ENCODE measurements around the gene BNIP3.
"Not testable (repeated sequence)": the region's sequence is repeated elsewhere in the genome, so short reads cannot be mapped to it uniquely, and the experiment has no call there.

The BNIP3 gene

DNA sequence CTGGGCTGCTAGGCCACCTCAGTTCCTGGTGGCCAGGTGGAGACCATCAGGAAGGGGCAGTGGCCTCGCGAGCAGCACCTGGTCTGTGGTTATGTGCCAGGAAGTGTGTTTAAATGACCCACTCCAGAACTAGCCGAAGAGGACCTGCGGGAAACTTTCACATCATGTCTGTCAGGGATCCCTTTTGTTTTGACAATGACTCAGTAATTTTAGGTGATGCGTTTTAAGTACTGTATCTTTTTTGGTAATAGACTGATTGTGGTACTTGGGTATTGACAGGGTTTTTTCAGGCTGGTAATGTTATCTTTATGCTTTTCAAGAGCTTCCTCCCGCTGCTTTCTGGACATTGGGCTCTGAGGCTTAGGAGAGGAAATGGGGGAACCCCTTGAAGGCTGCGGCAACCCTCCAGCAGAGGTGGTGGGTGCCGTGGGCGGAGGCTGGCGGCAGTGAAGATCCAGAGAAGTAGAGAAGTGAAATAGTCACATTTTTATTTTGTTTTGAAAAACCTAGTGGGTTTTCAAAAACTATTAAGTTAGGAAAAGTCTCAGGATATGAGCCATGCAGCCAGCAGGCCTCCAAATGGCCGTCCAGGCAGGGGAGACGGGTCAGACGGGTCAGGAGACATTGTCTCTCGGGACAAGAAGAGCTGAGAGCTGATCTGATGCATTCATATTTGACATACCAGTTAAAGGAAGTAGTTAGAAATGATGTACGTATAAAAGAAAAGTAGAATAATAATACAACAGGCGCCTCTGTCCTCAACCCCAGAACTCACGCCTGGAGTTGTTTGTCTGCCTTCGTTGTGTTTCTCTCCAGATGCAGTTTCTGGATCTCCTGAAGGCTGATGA lies 53.3 kb downstream of the BNIP3 start:
- peak; percentile 33 for DNase-seq

DNA sequence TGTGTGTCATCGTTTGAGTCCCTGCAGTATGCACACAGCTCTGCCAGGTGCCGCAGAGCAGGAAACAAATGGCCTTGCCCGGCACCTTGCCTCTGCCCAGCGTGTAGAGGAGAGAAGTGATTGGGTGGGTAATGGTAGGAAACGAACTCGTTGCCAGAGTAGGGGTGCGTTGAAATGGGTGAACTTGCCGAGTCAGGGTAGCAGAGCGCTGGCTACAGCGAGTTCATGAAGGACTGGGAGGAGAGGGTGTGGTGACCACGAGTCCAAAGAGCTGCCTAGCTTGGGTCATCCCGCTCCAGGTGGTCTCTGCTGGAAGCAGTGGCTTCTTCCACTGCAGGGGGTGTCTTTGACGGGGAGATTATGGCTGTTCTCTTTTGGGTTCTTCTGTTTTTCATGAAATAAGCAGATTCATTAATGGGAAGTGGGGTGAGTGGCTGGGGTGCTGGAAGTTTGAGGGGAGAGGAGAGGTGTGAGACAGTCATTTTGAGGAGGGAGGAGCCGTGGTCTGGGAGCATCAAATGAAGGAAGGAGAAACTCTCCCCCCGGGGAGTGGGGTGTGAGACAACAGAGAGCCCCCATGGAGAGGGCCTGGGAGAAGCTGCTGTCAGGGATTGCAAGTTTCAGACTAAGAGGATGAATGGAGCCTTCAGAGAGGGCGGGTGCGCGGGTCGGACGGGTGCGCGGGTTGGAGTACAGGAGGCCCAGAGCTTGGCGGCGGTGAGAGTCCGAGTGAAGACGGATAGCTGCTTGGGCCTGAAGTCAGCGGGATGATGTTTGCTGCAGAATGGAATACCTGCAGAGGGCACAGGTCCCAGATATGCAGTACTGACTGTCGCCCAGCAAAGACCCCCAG lies 54.8 kb downstream of the BNIP3 start:
- DNase-seq, result no peak

DNA sequence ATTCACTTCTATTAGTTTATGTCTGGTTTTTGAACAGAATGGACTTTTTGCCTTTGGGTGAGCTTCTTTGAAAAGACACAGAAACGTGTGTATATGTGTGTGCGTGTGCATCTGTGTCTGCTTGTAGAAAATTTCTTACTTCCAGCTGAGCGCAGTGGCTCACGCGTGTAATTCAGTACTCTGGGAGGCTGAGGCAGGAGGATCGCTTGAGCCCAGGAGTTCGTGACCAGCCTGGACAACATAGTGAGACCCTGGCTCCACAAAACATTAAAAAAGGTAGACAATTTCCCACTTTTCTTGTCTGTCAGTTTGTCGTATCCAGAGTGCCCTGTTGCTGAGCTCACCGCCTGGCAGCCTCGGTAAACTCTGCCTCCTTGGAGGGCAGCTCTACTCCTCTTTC lies 55.5 kb downstream of the BNIP3 start:
- no peak for DNase-seq

DNA sequence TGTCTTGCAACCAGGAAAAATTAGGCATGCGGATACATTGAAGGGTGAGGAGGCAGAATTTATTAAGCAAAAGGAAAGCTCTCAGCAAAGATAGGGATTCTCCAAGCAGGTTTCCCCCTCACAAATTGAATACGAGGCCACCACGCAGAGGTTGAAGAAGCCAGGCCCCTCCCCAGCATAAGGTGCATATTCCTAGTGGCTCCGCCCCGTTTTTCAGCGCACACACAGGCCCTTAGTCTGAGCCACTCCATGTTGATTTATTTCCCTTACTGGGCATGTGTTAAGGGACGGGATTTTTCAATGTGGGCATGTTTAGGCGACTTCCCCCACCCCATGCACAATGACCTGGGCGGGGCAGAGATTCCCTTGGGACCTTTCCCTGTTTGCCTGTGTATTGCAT lies 56.0 kb downstream of the BNIP3 start:
- DNase-seq, result no peak

DNA sequence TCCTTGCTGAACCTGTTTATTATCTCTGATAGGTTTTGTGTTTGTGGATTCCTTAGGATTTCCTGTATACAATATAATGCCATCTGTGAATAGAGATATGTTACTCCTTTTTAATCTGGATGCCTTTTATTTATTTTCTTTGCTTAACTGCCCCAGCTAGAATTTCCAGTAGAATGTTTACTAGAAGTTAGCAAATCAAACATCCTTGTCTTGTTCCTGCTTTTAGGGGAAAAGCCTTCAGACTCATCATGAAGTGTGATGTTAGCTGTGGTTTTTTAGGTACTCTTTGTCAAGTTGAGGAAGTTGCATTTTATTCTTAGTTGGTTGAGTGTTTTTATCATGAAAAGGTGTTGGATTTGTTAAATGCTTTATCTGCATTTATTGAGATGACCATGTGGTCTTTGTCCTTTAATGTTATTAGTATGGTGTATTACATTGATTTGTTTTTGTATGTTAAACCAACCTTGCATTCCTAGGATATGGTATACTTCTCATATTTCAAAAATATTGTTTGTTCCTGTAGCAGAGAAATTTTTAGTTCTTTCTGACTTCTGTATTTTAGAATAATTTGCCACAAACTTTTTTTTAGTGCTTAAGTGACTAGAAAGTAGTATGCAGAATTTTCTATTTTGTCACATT lies 56.6 kb downstream of the BNIP3 start:
- DNase-seq, result no peak

DNA sequence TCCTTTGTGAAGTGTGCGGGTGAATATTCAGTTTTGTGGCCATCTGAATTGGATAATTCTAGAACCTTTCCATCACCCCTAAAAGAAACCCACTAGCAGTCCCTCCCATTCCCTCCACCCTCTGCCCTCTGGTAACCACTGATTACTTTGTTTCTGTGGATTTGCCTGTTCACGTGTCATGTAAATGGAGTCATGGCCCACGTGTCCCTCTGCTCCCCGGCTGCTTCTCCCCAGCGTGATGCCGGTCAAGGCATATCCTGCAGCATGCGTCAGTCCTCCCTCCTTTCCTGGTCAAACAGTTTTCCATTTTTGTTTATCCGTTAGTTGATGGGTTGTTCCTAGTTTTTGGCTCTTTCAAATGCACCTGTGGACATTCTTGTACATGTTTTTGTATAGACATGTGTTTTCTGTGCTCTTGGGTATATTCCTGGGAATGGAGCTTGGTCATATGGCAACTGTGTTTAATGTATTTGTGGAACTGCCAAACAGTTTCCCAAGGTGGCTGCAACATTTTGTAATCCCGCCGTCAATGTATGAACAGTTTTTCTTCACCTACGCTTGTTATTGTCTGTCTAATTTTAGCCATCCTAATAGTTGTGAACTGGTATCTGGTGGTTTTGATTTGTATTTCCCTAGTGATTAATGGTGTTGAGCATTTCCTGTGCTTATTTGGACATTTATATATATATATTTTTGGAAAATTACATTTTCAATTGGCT lies 58.5 kb downstream of the BNIP3 start:
- DNase-seq, result no peak

DNA sequence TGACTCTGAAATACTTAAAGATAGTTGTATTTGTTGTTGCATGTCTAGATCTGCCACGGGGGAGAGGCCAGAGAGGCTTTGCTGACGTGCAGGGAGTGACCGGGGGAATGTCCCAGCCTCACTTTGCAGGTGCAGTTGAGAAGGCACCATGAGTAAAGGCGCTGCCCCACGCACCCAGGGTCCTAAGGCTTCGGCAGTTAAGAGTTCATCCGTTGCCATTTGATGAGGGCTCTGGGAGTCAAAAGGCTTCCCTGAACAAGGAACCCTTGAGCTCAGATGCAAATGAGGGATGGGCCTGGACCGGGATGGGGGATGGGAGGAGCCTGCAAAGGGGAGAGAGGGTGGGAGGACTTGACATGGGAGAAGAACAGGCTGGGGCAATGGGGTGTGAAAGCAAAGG lies 60.5 kb downstream of the BNIP3 start:
- DNase-seq, result no peak

DNA sequence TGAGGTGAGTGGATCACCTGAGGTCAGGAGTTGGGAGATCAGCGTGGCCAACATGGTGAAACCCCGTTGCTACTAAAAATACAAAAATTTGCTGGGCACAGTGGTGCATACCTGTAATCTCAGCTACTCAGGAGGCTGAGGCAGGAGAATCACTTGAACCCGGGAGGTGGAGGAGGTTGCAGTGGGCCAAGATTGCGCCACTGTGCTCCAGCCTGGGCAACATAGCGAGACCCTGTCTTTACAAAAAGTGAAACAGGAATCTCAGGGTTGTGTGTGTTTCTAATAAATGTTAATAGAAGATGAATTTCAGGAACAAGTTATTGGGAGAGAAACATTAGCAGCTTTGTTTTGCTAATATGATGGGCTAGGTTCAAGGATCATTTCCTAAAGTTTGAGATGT lies 61.0 kb downstream of the BNIP3 start:
- no peak for DNase-seq

DNA sequence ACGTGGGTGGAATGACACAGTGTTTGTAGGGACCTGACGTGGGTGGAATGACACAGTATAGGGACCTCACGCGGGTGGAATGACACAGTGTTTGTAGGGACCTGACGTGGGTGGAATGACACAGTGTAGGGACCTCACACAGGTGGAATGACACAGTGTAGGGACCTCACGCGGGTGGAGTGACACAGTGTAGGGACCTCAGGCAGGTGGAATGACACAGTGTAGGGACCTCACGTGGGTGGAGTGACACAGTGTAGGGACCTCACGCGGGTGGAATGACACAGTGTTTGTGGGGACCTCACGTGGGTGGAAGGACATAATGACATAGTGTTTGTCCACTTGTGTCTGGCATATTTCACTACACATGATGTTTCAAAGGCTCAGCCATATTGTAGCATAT lies 61.6 kb downstream of the BNIP3 start:
- no peak for DNase-seq

DNA sequence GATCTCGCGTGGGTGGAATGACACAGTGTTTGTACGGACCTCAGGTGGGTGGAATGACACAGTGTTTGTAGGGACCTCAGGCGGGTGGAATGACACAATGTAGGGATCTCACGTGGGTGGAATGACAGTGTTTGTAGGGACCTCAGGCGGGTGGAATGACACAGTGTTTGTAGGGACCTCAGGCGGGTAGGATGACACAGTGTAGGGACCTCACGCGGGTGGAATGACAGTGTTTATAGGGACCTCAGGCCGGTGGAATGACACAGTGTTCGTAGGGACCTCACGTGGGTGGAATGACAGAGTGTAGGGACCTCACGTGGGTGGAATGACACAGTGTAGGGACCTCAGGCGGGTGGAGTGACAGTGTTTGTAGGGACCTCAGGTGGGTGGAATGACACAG lies 62.3 kb downstream of the BNIP3 start:
- not testable (repeated sequence) for DNase-seq

Data from NCI-H510A treated with DMSO at 0.1 percent for 48 hours (cell line).